ENCODE results near the gene MAPK1. TPM values are rescaled to one million over a fixed set of nuclear protein-coding genes. Genes with fewer than 3 reads are reported as not detected.

MAPK1 gene
- 48.5 and 63.3 TPM in 2 replicates for total RNA-seq

DNA sequence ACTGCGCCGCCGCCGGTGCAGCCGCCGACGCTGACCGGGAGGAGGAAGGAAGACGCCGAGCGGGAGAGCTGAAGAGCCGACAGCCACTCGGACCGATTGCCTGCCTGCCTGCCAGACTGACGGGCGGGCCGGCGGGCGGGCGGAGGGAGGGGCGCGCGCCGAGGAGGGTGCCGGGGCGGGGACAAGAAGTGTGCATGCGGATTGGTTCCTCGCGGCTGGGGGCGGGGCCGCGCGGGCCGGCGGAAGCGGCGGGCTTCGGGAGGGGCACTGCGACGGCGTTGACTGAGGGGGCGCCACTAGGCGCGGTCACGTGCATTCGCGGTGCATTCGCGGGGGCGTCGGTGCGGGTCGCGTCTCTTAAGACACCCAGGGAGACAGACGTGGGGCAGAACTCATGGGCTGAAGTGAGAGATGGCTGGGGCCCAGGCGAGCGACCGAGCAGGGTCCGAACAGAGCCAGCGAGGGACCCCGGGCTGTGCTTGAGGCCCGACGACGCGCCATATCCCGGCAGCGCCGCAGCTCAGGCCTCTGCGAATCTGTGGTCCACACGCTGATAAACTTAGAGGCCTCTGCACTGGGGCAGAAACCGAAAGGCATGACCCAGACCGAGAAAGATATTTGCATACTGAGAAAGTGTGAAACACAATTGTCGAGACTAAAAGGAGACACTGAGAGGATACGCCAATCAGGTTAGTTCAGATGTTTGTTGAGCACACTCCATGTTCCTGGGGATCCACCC lies at the start of gene MAPK1:
Gene MAPK1 (minus strand): TSS at position 118 of the 739 bp plus-strand sequence. CDS start 205 bp downstream, outside the sequence.

DNA sequence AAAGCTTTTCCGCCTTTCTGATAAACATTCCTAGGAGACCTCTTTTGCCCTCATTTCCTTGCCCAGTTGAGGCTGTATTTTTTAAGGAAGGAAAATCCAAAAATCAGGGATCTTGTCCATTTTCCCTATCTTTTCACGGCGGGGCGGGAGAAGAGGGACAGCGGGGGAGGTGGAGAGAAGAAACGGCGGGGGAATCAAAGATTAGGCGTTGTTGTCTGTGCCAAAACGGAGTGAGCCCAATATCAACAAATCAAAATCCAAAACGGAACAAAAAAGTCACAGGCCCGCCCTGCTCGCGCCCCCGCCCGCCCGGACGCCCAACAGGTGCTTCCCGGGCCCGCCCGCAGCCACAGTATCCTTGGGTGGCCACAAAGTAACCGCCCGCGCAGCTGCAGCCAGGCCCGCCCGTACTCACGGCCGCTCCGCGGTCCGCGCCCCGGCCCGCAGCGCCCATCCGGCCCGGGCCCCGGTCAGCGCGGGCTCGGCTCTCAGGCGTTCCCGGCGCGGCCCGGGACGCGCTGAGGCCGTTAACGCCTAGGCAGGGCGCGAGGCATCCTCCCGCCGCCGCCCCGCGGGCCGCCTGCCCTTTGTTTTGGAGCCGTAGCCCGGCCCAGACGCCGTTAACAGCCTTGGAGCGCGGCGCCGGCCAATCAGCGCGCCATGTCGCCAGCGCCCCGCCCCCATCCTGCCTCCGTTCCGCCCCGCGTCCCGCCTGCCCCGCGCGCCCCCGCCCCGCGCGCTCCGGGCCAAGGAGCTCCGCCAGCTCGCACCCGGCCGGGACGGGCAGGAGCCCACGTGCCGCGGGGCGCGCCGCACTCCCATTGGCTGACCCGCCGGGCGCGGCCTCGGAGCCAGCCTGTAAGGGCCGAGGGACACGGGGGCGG lies 132.0 kb downstream of the MAPK1 start, which contains the start of gene YPEL1:
Gene YPEL1 (minus strand): TSS at position 595 of the 884 bp plus-strand sequence. CDS start 25,050 bp downstream, outside the sequence.

Other genes with a start within 250 kb of the MAPK1 start
- 11.3 and 22.0 TPM in 2 replicates for gene YDJC, start 237.6 kb downstream of the MAPK1 start, total RNA-seq
- 0.19 and 0.28 TPM in 2 replicates for gene CCDC116, start 234.9 kb downstream of the MAPK1 start, total RNA-seq
- gene SDF2L1, start 225.3 kb downstream of the MAPK1 start, total RNA-seq, result 25.4 and 78.0 TPM in 2 replicates
- 14.1 and 15.7 TPM in 2 replicates for gene PPIL2, start 201.6 kb downstream of the MAPK1 start, total RNA-seq
- 0.19 and 1.4 TPM in 2 replicates for gene YPEL1, start 131.9 kb downstream of the MAPK1 start, total RNA-seq
- gene PPM1F, start 85.2 kb upstream of the MAPK1 start, total RNA-seq, result 34.1 and 67.7 TPM in 2 replicates
- gene TOP3B, start 115.1 kb upstream of the MAPK1 start, total RNA-seq, result 19.4 and 19.9 TPM in 2 replicates